IMR-90 (cell line): ENCODE results near the gene ERBB4. TPM values are rescaled to one million over a fixed set of nuclear protein-coding genes. Genes with fewer than 3 reads are reported as not detected.

Source experiments
- ATAC-seq: fragments of 200-7000 bp; cut with Tn5 transposase; 2 replicates; pipeline ENCODE4 v1.9.1; 2020; ENCODE audit warnings: low read depth, mild to moderate bottlenecking, moderate library complexity
- BruUV-seq: library from RNA; stranded (reverse); fragments of 400-500 nt; replicated peaks from 2 replicates; lab custom pipeline; 2021; lab: Mats Ljungman, UMichigan
- CTCF ChIA-PET: fragments of 300-600 bp; formaldehyde crosslinking; extraction: SDS; loops from one replicate; lab custom pipeline; 2021; ENCODE audit warnings: antibody characterized with exemption; lab: Yijun Ruan, JAX
- POLR2A ChIA-PET: fragments of 300-600 bp; sonication (Branson Sonifier 250); formaldehyde crosslinking; loops from one replicate; lab custom pipeline; 2022; ENCODE audit warnings: antibody characterized with exemption; ENCODE audit not compliant: unreplicated experiment; lab: Charles Lee
- DNase-seq: peaks from one replicate; pipeline ENCODE4 v3.0.0; 2013
- H2AFZ ChIP-seq: replicated peaks from 2 replicates; pipeline ENCODE3; 2013; ENCODE audit warnings: low read length, mild to moderate bottlenecking; ENCODE audit not compliant: poor library complexity
- H2AK5ac ChIP-seq: 2 replicates; pipeline ENCODE4 v1.6.1; 2013; ENCODE audit warnings: low read depth, low read length, inconsistent platforms
- H2AK9ac ChIP-seq: replicated peaks from 2 replicates; pipeline ENCODE3; 2013; ENCODE audit warnings: mild to moderate bottlenecking, low read depth, low read length, moderate library complexity; ENCODE audit not compliant: poor library complexity
- H2BK120ac ChIP-seq: 2 replicates; pipeline ENCODE4 v1.6.1; 2013; ENCODE audit warnings: low read depth, low read length, inconsistent platforms
- H2BK15ac ChIP-seq: 3 replicates; pipeline ENCODE4 v1.6.1; 2013; ENCODE audit warnings: low read depth, low read length, inconsistent platforms
- H2BK20ac ChIP-seq: 2 replicates; pipeline ENCODE4 v1.6.1; 2013; ENCODE audit warnings: low read depth, mild to moderate bottlenecking, inconsistent platforms, low read length, moderate library complexity
- H2BK5ac ChIP-seq: 2 replicates; pipeline ENCODE4 v1.6.1; 2013; ENCODE audit warnings: mild to moderate bottlenecking, low read depth, low read length, inconsistent platforms; ENCODE audit not compliant: poor library complexity, severe bottlenecking
- H3K14ac ChIP-seq: replicated peaks from 2 replicates; pipeline ENCODE4 v1.6.1; 2013; ENCODE audit warnings: low read depth, low read length, inconsistent platforms
- H3K18ac ChIP-seq: 2 replicates; pipeline ENCODE4 v1.6.1; 2013; ENCODE audit warnings: low read depth, low read length, control low read depth
- H3K23ac ChIP-seq: 2 replicates; pipeline ENCODE4 v1.6.1; 2013; ENCODE audit warnings: low read depth, low read length, inconsistent platforms
- H3K27ac ChIP-seq: 2 replicates; pipeline ENCODE4 v1.5.1; 2013; ENCODE audit warnings: mild to moderate bottlenecking, control low read depth, low read length; ENCODE audit not compliant: insufficient read depth
- H3K27me3 ChIP-seq: 2 replicates; pipeline ENCODE4 v1.6.1; 2013; ENCODE audit warnings: low read length; ENCODE audit not compliant: control insufficient read depth, insufficient read depth
- H3K36me3 ChIP-seq: 2 replicates; pipeline ENCODE4 v1.6.1; 2013; ENCODE audit warnings: low read length, mixed read lengths; ENCODE audit not compliant: control insufficient read depth, insufficient read depth
- H3K4ac ChIP-seq: 2 replicates; pipeline ENCODE4 v1.6.1; 2013; ENCODE audit warnings: low read depth, low read length, inconsistent platforms
- H3K4me1 ChIP-seq: 2 replicates; pipeline ENCODE4 v1.6.1; 2013; ENCODE audit warnings: low read length, mixed read lengths; ENCODE audit not compliant: control insufficient read depth, insufficient read depth
- H3K4me2 ChIP-seq: 2 replicates; pipeline ENCODE4 v1.6.1; 2013; ENCODE audit warnings: low read depth, mild to moderate bottlenecking, control low read depth, low read length, moderate library complexity
- H3K4me3 ChIP-seq: 2 replicates; pipeline ENCODE4 v1.5.1; 2013; ENCODE audit warnings: low read depth, mild to moderate bottlenecking, control low read depth, low read length, moderate library complexity; ENCODE audit not compliant: insufficient read depth
- H3K56ac ChIP-seq: 2 replicates; pipeline ENCODE4 v1.6.1; 2013; ENCODE audit warnings: low read length, inconsistent platforms; ENCODE audit not compliant: insufficient read depth; ENCODE audit errors: extremely low read depth
- H3K79me1 ChIP-seq, 2 experiments: 2 replicates each; pipeline ENCODE4 v1.6.1; 2013; ENCODE audit warnings: low read length in 2 of 2, inconsistent platforms in 1 of 2, low read depth in 1 of 2
- H3K9ac ChIP-seq: 2 replicates; pipeline ENCODE4 v1.6.1; 2013; ENCODE audit warnings: low read depth, low read length, control low read depth
- H3K9me1 ChIP-seq: 2 replicates; pipeline ENCODE4 v1.6.1; 2013; ENCODE audit warnings: low read length, inconsistent platforms; ENCODE audit not compliant: insufficient read depth
- H3K9me3 ChIP-seq: 2 replicates; pipeline ENCODE4 v1.6.1; 2013; ENCODE audit warnings: low read length; ENCODE audit not compliant: control insufficient read depth, insufficient read depth
- H4K20me1 ChIP-seq: 2 replicates; pipeline ENCODE4 v1.6.1; 2013; ENCODE audit warnings: low read length, inconsistent platforms; ENCODE audit not compliant: insufficient read depth
- H4K5ac ChIP-seq: 2 replicates; pipeline ENCODE4 v1.6.1; 2013; ENCODE audit warnings: mild to moderate bottlenecking, low read depth, low read length, control low read depth
- H4K8ac ChIP-seq, 2 experiments: 2 replicates each; pipeline ENCODE4 v1.6.1; 2013; ENCODE audit warnings: low read depth in 2 of 2, low read length in 2 of 2, control low read depth in 1 of 2, inconsistent platforms in 1 of 2
- H4K91ac ChIP-seq: 2 replicates; pipeline ENCODE4 v1.6.1; 2013; ENCODE audit warnings: low read depth, low read length, inconsistent platforms; ENCODE audit not compliant: insufficient read depth
- CEBPB ChIP-seq: IDR thresholded peaks from 2 replicates; pipeline ENCODE4 v1.6.1; 2012; ENCODE audit warnings: low read depth, low read length, improper control_type of control experiment
- CHD1 ChIP-seq: IDR thresholded peaks from 2 replicates; pipeline ENCODE4 v1.6.1; 2012; ENCODE audit warnings: low read depth, low read length, improper control_type of control experiment
- CTCF ChIP-seq: conservative IDR thresholded peaks from 2 replicates; pipeline ENCODE4 v1.5.1; 2012; ENCODE audit warnings: mild to moderate bottlenecking, low read depth, low read length, improper control_type of control experiment
- ELK1 ChIP-seq: fragments of 150-350 bp; IDR thresholded peaks from 2 replicates; pipeline ENCODE4 v1.6.1; 2016; ENCODE audit warnings: low read depth, mild to moderate bottlenecking, low read length, moderate library complexity, borderline replicate concordance
- MAZ ChIP-seq: IDR thresholded peaks from 2 replicates; pipeline ENCODE4 v1.6.1; 2012; ENCODE audit warnings: low read depth, mild to moderate bottlenecking, low read length, improper control_type of control experiment, moderate library complexity, borderline replicate concordance
- MXI1 ChIP-seq: IDR thresholded peaks from 2 replicates; pipeline ENCODE4 v1.6.1; 2012; ENCODE audit warnings: low read depth, mild to moderate bottlenecking, low read length, moderate library complexity, borderline replicate concordance
- NFE2L2 ChIP-seq: fragments of 150-350 bp; IDR thresholded peaks from 2 replicates; pipeline ENCODE4 v1.6.1; 2016; ENCODE audit warnings: low read depth, mild to moderate bottlenecking, low read length
- POLR2A ChIP-seq: IDR thresholded peaks from 2 replicates; pipeline ENCODE4 v1.6.1; 2012; ENCODE audit warnings: mild to moderate bottlenecking, low read depth, low read length
- RAD21 ChIP-seq: IDR thresholded peaks from 2 replicates; pipeline ENCODE4 v1.6.1; 2012; ENCODE audit warnings: low read length, improper control_type of control experiment
- RCOR1 ChIP-seq: IDR thresholded peaks from 2 replicates; pipeline ENCODE4 v1.6.1; 2012; ENCODE audit warnings: mild to moderate bottlenecking, low read length, improper control_type of control experiment; ENCODE audit not compliant: insufficient replicate concordance
- SMC3 ChIP-seq: fragments of 150-350 bp; IDR thresholded peaks from 2 replicates; pipeline ENCODE4 v1.6.1; 2016; ENCODE audit warnings: low read depth, mild to moderate bottlenecking, antibody characterized with exemption, low read length, moderate library complexity
- USF2 ChIP-seq: fragments of 150-350 bp; IDR thresholded peaks from 2 replicates; pipeline ENCODE4 v1.6.1; 2017; ENCODE audit warnings: mild to moderate bottlenecking, antibody characterized with exemption, low read length, low read depth
- WGBS, 2 experiments: methylation state at CpG; one replicate each; pipeline versions ENCODE4 v1.1.5 to v1.1.7; 2013; ENCODE audit warnings: missing lambda C conversion rate in 2 of 2; ENCODE audit not compliant: insufficient read length in 1 of 2; ENCODE audit errors: extremely low coverage in 2 of 2; 5-methylcytosine and 5-hydroxymethylcytosine counted together
- dilution Hi-C: fragments of 300-500 bp; cut with HindIII; formaldehyde crosslinking; loops from one replicate; pipeline ENCODE4 v1.14.3; 2018; ENCODE audit warnings: low sequenced_read_pairs; ENCODE audit not compliant: unreplicated experiment
- in situ Hi-C: fragments of 300-500 bp; cut with MboI; formaldehyde crosslinking; loops from 3 replicates; pipeline ENCODE4 v1.14.3; 2019; ENCODE audit warnings: low sequenced_read_pairs, inconsistent platforms, mixed read lengths
- intact Hi-C: fragments of 100-400 bp; cut with micrococcal nuclease; formaldehyde crosslinking; loops from 2 replicates; pipeline ENCODE4 v1.10.0; 2022
- polyA plus RNA-seq, 3 experiments: library from polyadenylated mRNA; depleted of rRNA; stranded (reverse); fragments of >200 nt; gene quantifications; 2 replicates each; pipeline ENCODE4 v1.2.3, GENCODE V29; 2012; ENCODE audit warnings: low replicate concordance in 1 of 3
- total RNA-seq: library from RNA; depleted of rRNA; stranded (reverse); fragments of >200 nt; gene quantifications from 2 replicates; pipeline ENCODE4 v1.2.3, GENCODE V29; 2012

ERBB4 gene
- total and polyA plus RNA-seq, 2 of the 4 experiments (the other 2 are of a cell fraction), result not detected

- no peaks in the 10 kb centered on the region for H3K79me1 ChIP-seq
- H2BK15ac ChIP-seq, result no peak overlapping the region
- H3K36me3 ChIP-seq, result no peaks in the 10 kb centered on the region
- no peak overlapping the region for H2AK9ac ChIP-seq
- H2AFZ ChIP-seq, result no peak overlapping the region
- CTCF ChIA-PET, result no interaction called here
- in situ Hi-C loops (no loop called here), intact Hi-C loops (no loop called here), dilution Hi-C loops (no loop called here)
- no peak overlapping the region for H3K9ac ChIP-seq
- TF ChIP-seq CEBPB (no peak), POLR2A (no peak), ELK1 (no peak), SMC3 (no peak), MXI1 (no peak), USF2 (no peak), RCOR1 (no peak), CHD1 (no peak), NFE2L2 (no peak), MAZ (no peak), CTCF (no peak), RAD21 (no peak)
- H3K14ac ChIP-seq, result no peak overlapping the region
- ATAC-seq (no peak), DNase-seq (no peak)
- no peak overlapping the region for H3K56ac ChIP-seq
- H3K4ac ChIP-seq, result no peak overlapping the region
- H4K8ac ChIP-seq, result no peak overlapping the region
- H3K9me3 ChIP-seq, result no peaks in the 10 kb centered on the region
- 0 out of 2 replicates have a peak, but pooled peaks cover 1% of the 10 kb centered on the region for H3K4me1 ChIP-seq
- no peak overlapping the region for H4K5ac ChIP-seq
- H3K27me3 ChIP-seq, result no peaks in the 10 kb centered on the region
- no peak overlapping the region for H2AK5ac ChIP-seq
- no peaks in the 10 kb centered on the region for H4K20me1 ChIP-seq
- POLR2A ChIA-PET, result no interaction called here
- H2BK5ac ChIP-seq, result no peak overlapping the region
- no peaks in the 10 kb centered on the region for H3K9me1 ChIP-seq
- no peak overlapping the region for H3K4me3 ChIP-seq
- no TSS peak for BruUV-seq
- no peak overlapping the region for H2BK20ac ChIP-seq
- WGBS, 2 experiments, result no CpG with 5 or more reads among the region's 2 CpGs
- no peak overlapping the region for H3K23ac ChIP-seq
- no peak overlapping the region for H3K18ac ChIP-seq
- H2BK120ac ChIP-seq, result no peak overlapping the region
- no peak overlapping the region for H3K27ac ChIP-seq
- no peak overlapping the region for H3K4me2 ChIP-seq
- no peak overlapping the region for H4K91ac ChIP-seq
Observed at GRCh38 chr2:212153923-212154322, 384.7 kb downstream of the ERBB4 start.
